ENCODE measurements around the gene OLAH.
"Not testable (repeated sequence)": the region's sequence is repeated elsewhere in the genome, so short reads cannot be mapped to it uniquely, and the experiment has no call there.

OLAH gene

DNA sequence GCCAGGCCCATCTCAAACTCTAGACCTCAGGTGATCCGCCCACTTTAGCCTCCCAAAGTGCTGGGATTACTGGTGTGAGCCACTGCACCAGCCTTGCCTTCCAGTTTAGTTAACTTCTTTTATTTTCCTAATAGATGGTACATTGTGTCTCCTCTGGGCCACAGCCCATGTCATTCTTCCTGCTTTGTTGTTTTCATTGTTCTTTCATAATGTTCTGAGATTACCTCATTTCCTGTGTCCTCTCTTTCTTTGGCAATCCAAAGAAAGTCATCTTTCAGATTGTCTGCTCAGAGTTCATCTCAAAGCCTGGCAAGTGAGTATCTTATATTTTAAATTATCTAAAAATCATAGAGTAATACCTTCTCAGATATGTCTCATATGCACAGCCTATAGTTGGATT is at the start of gene OLAH:
OLAH (plus strand) TSS at position 270 of the 400 bp plus-strand sequence. CDS start 3,346 bp downstream, outside the sequence.
- no peak for DNase-seq

- no peak for DNase-seq
Measured at GRCh38 chr10:14995964-14996565, 47.7 kb upstream of the OLAH start.

DNA sequence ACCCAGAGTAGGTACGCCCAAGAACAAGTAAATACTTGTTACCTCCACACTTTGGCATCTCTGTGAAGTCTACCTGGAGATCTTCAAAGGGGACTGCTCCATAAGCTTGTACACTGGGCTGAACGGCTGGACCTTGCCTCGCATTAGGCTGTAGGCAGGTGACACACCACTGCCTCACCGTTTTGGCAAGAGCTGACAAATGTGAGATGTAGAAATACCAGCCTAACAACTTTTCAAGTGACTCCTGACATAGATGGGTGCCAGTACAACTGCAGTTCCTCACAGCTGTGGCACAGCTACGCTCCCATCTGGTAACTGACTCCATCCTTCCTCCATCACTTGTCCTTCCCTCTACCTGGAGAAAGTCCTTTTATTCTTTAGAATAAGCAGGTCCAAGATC is 30.2 kb upstream of the OLAH start:
- not testable (repeated sequence) for DNase-seq

- peak in 3 of 56 donors; percentile 0 to 12 (median 8) for DNase-seq
Measured at GRCh38 chr10:15015451-15015850, 28.3 kb upstream of the OLAH start.

- not testable (repeated sequence) for DNase-seq
Measured at GRCh38 chr10:15020966-15021365, 22.8 kb upstream of the OLAH start.

- DNase-seq, result not testable (repeated sequence)
Measured at GRCh38 chr10:15023079-15023478, 20.7 kb upstream of the OLAH start.

- DNase-seq, result not testable (repeated sequence)
Measured at GRCh38 chr10:15024017-15025004, 19.4 kb upstream of the OLAH start.

DNA sequence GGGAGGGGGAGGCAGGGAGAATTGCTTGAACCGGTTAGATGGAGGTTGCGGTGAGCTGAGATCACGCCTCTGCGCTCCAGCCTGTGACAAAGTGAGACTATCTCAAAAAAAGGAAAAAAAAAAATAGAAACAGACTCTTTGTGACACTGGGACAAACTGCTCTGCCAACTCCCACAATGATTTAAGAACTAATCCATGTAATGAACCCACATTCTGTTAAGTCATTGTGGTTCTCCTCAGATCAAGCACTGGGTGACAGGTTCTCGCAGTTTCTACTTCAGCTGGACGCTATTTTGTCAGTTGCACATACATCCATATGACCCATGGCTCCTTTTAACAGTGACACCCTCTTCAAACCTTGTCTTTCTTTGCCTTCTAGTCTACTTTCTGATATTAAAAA is 18.7 kb upstream of the OLAH start:
- not testable (repeated sequence) for DNase-seq

GRCh38 chr10:15027741-15028140 is 16.0 kb upstream of the OLAH start:
- no peak for DNase-seq

- peak in 21 of 56 donors; percentile 0 to 57 (median 6) for DNase-seq
Measured at GRCh38 chr10:15035385-15036301, 8.1 kb upstream of the OLAH start.

- no peak for DNase-seq
Measured at GRCh38 chr10:15037691-15038090, 6.1 kb upstream of the OLAH start.

- no peak for DNase-seq
Measured at GRCh38 chr10:15038416-15038815, 5.3 kb upstream of the OLAH start.

GRCh38 chr10:15045380-15045779 is 1.6 kb downstream of the OLAH start:
- no peak for DNase-seq

- no peak for DNase-seq
Measured at GRCh38 chr10:15046626-15047025, 2.9 kb downstream of the OLAH start.

GRCh38 chr10:15049533-15049932 is 5.8 kb downstream of the OLAH start:
- no peak for DNase-seq

GRCh38 chr10:15052121-15052520 is 8.4 kb downstream of the OLAH start:
- DNase-seq, result no peak

DNA sequence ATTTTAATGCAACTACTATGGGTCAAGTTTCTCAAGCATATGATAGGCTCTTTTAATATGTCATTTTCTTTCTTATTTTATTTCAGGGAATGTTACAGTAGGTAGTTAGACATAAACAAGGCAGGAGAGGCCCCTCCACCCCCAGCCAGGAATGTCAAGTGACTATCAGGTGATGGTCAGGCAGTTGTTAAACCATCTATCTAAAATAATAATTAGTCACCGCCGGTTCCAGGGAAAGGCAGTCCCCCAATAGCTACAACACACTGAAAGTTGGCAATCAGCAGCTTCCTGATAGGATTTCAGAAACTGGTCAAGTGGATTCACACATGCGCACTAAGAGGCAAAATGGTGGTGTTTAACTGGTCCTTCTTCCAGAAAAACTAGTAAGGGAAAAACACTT is 9.3 kb downstream of the OLAH start:
- no peak for DNase-seq

DNA sequence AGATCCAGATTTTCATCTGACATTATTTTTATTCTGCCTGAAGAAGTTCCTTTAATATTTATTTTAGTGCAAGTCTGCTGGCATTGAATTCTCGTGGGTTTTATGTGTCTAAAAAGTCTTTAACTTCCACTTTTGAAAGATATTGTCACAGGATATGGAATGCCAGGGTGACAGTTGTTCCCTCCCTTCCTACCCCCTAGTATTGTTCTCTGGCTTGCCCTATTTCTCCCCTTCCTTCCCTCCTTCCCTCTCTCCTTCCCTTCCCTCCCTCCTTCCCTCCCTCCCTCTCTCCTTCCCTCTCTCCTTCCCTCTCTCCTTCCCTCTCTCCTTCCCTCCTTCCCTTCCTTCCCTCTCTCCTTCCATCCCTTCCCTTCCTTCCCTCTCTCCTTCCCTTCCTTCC is 14.9 kb downstream of the OLAH start:
- DNase-seq, result no peak

DNA sequence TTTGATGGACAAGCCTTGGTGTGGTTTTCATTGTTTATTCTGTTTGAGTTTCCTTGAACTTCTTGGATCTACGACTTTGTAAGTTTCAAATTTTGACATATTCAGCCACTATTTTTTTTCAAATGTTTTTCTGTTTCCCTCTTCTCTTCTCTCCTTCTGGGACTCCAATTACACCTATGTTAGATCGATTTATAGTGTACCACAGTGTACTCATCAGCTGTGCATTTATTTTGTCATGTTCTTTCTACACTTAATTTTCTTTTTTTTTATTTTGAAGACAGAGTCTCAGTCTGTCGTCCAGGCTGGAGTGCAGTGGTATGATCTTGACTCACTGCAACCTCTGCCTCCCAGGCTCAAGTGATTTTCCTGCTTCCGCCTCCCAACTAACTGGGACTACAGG is 16.2 kb downstream of the OLAH start:
- DNase-seq, result no peak

DNA sequence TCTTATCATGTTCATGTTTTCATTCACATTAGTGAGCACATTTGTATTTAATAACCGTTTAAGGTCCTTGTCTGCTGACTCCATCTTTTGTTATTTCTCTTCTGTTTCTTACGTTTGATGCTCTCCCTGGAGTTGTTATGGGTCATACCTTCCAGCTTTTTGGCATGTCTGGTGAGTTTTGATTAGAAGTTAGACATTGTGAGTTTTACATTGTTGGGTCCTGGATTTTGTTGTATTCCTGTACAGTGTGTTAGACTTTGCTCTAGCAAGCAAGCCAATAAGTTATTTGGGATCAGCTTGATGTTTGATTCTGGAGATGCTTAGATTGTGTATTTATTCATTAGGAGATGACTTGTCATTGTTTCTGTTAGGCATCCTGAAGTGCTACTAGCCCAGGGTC is 16.9 kb downstream of the OLAH start:
- DNase-seq, result no peak

- no peak for DNase-seq
Measured at GRCh38 chr10:15067154-15067553, 23.4 kb downstream of the OLAH start.

- no peak for DNase-seq
Measured at GRCh38 chr10:15068802-15069201, 25.1 kb downstream of the OLAH start.

All from amygdala (tissue), 56 donors.